GM20431 (cell line): ENCODE data around the gene PRSS2.
"Not testable (repeated sequence)": the region's sequence is repeated elsewhere in the genome, so short reads cannot be mapped to it uniquely, and the experiment has no call there.

Experiments used
- in situ Hi-C: fragments of 300-500 bp; cut with MseI, MboI; formaldehyde crosslinking; loops from one replicate; pipeline ENCODE4 v1.15.0; 2020; ENCODE audit warnings: low sequenced_read_pairs; ENCODE audit not compliant: unreplicated experiment

The PRSS2 gene

GRCh38 chr7:142754681-142755575 is 15.8 kb upstream of the PRSS2 start:
- in situ Hi-C loops = no loop called here

GRCh38 chr7:142758312-142758711 is 12.5 kb upstream of the PRSS2 start:
- in situ Hi-C loops = not testable (repeated sequence)

GRCh38 chr7:142759433-142759832 is 11.3 kb upstream of the PRSS2 start:
- in situ Hi-C loops = no loop called here

GRCh38 chr7:142760071-142760642 is 10.6 kb upstream of the PRSS2 start:
- in situ Hi-C loops = no loop called here

- in situ Hi-C loops = not testable (repeated sequence)
Observed at GRCh38 chr7:142761606-142762005, 9.2 kb upstream of the PRSS2 start.

- in situ Hi-C loops = no loop called here
Observed at GRCh38 chr7:142762104-142762503, 8.7 kb upstream of the PRSS2 start.

GRCh38 chr7:142767451-142767850 is 3.3 kb upstream of the PRSS2 start:
- in situ Hi-C loops = no loop called here

GRCh38 chr7:142767861-142768260 is 2.9 kb upstream of the PRSS2 start:
- in situ Hi-C loops = no loop called here

GRCh38 chr7:142768885-142769284 is 1.9 kb upstream of the PRSS2 start:
- in situ Hi-C loops = not testable (repeated sequence)

- in situ Hi-C loops = no loop called here
Observed at GRCh38 chr7:142771353-142771723, 568 bp downstream of the PRSS2 start.

GRCh38 chr7:142772051-142772450 is 1.3 kb downstream of the PRSS2 start:
- in situ Hi-C loops = no loop called here

- in situ Hi-C loops = no loop called here
Observed at GRCh38 chr7:142772673-142773072, 1.9 kb downstream of the PRSS2 start.

- in situ Hi-C loops = no loop called here
Observed at GRCh38 chr7:142773230-142773629, 2.5 kb downstream of the PRSS2 start.

- in situ Hi-C loops = no loop called here
Observed at GRCh38 chr7:142773937-142774744, 3.4 kb downstream of the PRSS2 start.

- in situ Hi-C loops = no loop called here
Observed at GRCh38 chr7:142774826-142775225, 4.1 kb downstream of the PRSS2 start.

GRCh38 chr7:142775351-142776115 is 4.8 kb downstream of the PRSS2 start:
- in situ Hi-C loops = not testable (repeated sequence)

- in situ Hi-C loops = no loop called here
Observed at GRCh38 chr7:142776206-142776844, 5.6 kb downstream of the PRSS2 start.

- in situ Hi-C loops = not testable (repeated sequence)
Observed at GRCh38 chr7:142776845-142777225, 6.1 kb downstream of the PRSS2 start.

GRCh38 chr7:142777318-142777717 is 6.5 kb downstream of the PRSS2 start:
- in situ Hi-C loops = no loop called here
